Activated naive CD4-positive, alpha-beta T cell treated with anti-CD3 and anti-CD28 coated beads, Interleukin-2, amount 10 ng/mL, durations not matched to agents 5 hours and 36 hours (primary cell): ENCODE measurements around the gene TNFAIP8L3. TPM values are rescaled to one million over a fixed set of nuclear protein-coding genes. Genes with fewer than 3 reads are reported as not detected.

Experiments
- total RNA-seq, 2 experiments: library from RNA; stranded (reverse); gene quantifications; one replicate each; pipeline ENCODE4 v1.2.3, GENCODE V29; 2021

Gene TNFAIP8L3
- under 1 TPM; 0.17 to 0.28 TPM for total RNA-seq

DNA sequence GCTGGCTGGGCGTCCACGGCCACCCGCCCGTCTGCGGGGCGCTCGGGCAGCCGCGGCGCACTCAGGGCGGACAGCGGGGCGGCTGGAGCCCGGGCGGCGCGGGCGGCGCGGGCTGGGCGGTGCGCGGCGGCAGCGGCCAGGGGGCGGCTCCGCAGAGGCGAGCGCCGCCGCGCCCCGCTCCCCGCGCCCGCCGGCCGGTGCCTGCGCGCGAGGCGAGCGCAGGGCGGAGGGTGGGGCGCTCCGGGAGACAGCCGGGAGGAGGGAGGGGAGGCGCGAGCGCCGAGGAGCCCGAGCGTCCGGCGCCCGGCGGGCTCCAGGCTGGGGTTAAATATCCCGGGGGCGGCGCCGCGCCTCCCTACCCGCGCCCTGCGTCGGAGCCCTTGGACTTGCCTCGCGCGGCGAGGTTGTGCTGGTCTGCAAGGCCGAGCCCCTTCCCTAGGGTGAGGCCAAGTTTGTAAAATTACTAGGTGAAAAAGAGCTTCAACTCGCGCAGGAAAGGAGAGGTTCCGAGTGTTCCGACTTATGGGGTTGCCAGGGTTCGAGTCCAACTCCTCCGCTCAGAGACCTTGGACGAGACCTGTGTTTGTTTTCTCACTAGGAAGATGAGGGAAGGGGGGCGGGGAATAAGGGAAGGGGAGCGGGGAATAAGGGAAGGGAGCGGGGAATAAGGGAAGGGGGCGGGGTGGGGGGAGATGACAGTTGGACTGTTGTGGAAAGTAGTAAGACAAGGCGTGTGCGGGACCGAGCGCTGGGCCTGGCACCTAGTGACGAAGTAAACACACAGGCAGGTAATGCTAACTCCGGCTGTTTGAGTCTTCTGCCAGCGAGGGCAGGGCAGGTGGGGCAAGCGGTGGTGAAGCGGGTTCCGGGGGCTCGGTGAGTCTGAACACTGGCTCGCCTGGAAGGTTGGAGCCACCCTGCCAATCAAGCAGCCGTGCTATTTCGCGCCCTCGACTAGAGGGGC is at the start of gene TNFAIP8L3:
Gene TNFAIP8L3, minus strand, starts transcription at position 301 of the 964 bp plus-strand sequence. CDS start 311 bp downstream, outside the sequence.

Other genes starting within 250 kb of the TNFAIP8L3 start
- 10 to 100 TPM; 12.8 to 13.8 TPM for gene AP4E1, start 186.2 kb downstream of the TNFAIP8L3 start, total RNA-seq
- not detected for gene CYP19A1, start 243.7 kb upstream of the TNFAIP8L3 start, total RNA-seq
- not detected for gene GLDN, start 246.7 kb upstream of the TNFAIP8L3 start, total RNA-seq